Middle frontal gyrus (tissue), 1 donor: ENCODE results near the gene LCN6.
A peak's percentile ranks its signal among the peaks of the same experiment; 100 is the strongest.
"Not testable (repeated sequence)": the region's sequence is repeated elsewhere in the genome, so short reads cannot be mapped to it uniquely, and the experiment has no call there.

Experiments
- DNase-seq: peaks from one replicate; pipeline ENCODE4 v3.0.0-alpha.2; 2015; ENCODE audit warnings: low spot score; ENCODE audit errors: extremely low spot score

The LCN6 gene, protein sequence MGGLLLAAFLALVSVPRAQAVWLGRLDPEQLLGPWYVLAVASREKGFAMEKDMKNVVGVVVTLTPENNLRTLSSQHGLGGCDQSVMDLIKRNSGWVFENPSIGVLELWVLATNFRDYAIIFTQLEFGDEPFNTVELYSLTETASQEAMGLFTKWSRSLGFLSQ

DNA sequence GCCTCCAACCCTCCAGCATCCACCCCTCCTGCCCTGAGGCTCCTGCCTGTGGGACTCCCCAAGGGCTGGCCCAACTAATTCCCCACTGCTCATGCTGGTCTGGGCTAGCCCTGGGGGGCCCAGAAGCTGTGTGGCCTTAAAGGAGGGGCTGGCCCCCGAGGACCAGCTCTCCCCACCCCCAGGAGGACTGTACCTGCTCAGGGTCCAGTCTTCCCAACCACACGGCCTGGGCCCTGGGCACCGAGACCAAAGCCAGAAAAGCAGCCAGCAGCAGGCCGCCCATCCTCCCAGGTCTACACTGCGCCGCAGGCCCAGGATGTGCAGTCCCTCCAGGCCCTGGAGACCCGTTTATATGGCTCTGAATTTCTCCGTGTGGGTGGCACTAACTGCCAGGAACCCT, at the start of gene LCN6:
LCN6 (minus strand) TSS at position 325 of the 400 bp plus-strand sequence; CDS start at position 283, 42 bp downstream.
- DNase-seq: no peak

GRCh38 chr9:136796775-136797347, 48.5 kb upstream of the LCN6 start:
- DNase-seq: not testable (repeated sequence)

DNA sequence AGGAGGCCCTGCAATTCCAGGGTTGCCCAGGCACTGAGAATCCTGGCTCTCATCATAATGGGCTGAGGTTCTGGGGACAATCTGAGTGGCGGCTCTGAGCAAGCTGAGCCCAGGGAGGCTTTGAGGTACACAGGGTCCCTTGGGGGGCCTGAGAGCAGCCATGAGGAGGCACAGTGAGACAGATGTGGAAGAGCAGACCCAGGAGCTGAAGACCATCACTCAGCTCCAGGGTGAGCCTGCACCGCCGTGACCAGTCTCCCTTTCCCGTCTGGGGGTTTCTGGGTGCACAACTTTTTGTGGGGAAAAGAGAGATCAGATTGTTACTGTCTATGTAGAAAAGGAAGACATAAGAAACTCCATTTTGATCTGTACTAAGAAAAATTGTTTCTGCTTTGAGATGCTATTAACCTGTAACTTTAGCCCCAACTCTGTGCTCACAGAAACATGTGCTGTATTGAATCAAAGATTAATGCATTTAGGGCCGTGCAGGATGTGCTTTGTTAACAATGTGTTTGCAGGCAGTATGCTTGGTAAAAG, 48.0 kb upstream of the LCN6 start, which contains the start of gene CCDC183:
CCDC183 (plus strand) TSS at position 101 of the 537 bp plus-strand sequence; CDS start at position 161, 60 bp downstream.
- no peak for DNase-seq

GRCh38 chr9:136795000-136795348, 46.6 kb upstream of the LCN6 start:
- no peak for DNase-seq

DNA sequence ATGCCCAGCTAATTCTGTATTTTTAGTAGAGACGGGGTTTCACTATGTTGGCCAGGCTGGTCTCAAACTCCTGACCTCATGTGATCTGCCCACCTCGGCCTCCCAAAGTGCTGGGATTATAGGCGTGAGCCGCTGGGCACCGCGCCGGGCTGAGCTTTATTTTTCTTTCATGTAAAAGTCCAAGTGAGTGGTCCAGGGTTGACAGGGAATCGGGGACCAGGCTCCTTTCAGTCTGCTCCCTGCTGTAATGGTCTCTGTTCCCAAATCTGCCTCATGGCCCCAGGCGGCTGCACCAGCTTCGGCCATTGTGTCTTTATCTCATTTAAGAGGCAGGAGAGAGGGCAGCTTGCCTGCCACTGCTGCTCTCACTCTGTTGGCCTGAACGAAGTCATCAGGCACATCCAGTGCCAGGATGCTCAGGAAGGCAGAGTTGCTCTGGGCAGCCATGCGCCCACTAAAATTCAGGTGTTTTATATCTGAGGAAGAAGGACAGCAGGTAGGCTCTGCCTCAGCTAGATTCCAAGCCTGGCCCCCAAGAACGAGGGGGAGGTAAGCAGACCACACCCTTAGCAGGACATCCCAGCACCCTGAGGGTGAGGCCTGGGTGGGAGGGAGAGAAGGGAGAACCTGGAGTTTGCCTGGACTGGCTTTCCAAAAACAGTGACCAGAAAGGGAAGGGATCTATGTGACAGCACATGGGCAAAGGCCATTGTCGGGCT, 46.1 kb upstream of the LCN6 start:
- DNase-seq: no peak

DNA sequence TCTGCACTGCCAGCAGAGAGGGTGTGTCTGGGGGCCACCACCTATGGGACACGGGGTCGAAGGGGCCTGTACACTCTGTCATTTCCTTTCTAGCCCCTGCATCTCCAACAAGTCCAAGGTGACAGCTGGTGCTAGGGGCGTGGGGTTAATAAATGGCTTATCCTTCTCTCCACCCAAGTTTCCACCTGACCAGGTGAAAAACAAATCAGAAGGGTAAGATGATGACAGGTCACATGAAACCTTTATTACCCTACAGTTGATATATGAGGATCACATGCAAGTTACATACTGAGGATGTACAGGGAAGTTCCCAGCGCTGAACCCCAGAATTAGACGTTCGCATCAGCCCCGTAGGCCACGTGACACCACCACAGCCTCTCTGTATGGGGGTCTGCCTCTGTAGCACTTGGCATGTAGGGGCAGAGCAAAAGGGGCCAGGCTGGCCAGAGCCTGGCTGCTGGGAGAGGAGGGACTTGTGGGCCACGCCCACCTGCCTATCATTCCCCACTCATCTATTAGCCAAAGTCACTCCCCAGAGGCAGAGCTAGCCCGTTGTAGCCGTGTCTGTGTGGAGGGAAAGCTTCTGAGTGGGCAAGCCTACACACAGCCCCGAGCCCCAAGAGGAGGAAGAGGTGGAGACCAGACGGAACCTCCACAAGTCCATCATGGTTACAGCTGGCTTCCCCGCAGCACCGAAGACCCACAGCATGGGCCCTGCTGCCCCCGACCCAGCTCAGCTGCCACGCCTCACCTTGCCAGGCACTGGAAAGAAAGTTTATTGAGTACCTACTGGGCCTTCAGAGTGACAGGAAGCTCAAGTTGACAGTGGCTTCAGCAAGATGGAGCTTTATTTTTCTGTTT, 45.0 kb upstream of the LCN6 start:
- DNase-seq: no peak

DNA sequence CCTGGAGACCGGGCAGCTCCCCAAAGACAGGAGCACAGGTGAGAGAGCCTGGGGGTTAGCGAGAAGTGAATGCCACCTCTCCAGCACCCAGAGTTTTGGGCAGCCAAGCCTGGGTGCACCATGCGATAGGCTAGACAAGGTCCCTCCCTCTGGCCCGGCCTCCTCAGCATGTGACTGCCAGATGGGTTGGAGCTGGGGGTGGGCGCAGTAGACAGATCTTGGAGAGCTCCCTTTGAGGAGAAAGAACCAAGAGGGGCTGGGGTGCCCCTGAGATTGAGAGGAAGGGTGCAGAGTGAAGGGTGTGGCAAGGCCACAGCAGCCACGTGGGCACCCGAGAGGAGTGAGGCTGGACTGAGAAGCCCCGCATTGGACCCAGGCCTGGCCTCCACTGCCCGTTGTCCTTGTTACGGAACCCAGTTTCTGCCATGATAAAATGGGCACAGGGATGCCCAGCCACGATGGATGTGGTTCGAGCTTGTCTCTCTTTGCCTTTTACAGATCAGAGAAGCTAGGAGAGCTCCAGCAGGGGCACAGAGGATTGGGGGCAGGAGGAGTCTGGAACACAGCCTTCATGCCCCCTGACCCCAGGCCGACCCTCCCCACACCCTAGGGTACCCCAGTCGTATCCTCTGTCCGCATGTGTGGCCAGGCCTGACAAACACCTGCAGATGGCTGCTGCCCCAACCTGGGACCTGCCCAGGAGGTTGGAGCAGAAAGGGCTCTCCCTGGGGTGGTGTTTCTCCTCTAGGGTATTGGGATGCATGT, 44.2 kb upstream of the LCN6 start:
- no peak for DNase-seq

- no peak for DNase-seq
Observed at GRCh38 chr9:136791516-136792276, 43.4 kb upstream of the LCN6 start.

GRCh38 chr9:136790640-136791515, 42.6 kb upstream of the LCN6 start, which contains the start of gene TMEM141:
TMEM141 (plus strand) TSS chr9:136791344; CDS start chr9:136791371, 27 bp downstream.
- peak; percentile 96 for DNase-seq

DNA sequence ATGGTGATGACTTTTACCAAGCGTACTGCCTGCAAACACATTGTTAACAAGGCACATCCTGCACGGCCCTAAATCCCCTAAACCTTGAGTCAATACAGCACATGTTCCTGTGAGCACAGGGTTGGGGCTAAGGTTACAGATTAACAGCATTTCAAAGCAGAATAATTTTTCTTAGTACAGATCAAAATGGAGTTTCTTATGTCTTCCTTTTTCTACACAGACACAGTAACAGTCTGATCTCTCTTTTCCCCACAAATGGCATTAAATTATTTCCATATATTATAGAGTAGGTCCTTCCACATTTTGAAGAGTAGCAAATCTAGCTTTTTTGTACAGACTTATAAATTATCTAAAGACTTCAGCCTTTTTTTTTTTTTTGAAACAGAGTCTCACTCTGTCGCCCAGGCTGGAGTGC, 41.2 kb upstream of the LCN6 start:
- DNase-seq: no peak

DNA sequence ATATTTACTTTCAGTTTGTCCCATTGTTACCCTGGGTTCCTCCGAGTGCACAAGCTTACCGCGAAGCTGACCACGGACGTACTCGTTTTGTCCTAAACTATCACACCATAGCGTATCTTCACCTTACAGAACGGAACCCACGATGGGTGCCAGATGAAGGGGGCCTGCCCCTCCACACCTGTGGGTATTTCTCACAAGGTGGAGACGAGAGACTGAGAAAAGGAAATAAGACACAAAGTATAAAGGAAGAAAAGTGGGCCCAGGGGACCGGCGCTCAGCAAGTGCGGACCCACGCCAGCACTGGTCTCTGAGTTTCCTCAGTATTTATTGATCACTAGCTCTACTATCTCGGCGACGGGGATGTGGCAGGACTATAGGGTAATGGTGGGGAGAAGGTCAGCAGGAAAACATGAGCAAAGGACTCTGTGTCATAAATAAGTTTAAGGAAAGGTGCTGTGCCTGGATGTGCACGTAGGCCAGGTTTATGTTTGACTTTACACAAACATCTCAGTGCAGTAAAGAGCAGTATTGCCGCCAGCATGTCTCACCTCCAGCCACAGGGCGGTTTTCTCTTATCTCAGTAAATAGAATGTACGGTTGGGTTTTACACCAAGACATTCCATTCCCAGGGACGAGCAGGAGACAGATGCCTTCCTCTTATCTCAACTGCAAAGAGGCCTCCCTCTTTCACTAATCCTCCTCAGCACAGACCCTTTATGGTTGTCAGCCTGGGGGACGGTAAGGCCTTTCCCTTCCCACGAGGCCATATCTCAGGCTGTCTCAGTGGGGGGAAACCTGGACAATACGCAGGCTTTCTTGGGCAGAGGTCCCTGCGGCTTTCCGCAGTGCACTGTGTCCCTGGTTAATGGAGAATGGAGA, 40.6 kb upstream of the LCN6 start:
- DNase-seq: not testable (repeated sequence)

DNA sequence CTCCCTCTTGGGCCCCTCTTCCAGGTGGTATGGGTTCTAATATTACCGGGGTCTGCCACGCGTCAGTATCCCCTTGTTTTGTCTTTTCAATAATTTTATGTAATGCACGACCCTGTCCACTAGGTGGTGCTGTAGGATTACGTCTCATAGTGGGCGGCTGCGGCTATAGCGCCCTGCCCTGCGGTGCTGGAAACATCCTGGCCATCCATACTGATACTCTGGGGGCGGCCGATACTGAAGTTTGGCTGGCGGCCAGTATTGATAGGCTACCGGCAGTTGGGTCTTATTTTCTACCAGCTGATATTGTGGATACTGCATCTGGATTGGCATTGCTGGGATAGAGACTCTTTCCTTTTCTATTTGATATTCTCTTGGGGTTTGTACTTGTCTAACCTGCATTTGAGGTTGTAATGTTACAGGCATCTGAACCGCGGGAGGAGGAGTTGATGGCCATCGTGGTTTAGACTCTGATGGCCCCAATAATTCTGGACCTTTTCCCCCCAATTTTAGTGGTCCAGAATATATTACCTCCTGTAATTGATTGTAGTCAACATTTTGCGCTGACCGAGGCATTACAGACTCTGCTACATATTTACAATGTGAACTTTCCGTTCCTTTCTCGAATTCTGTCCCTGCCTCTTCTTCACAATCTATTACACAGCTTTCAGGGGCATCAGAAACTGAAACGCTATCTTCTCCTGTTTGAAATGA, 39.5 kb upstream of the LCN6 start:
- peak; percentile 69 for DNase-seq

DNA sequence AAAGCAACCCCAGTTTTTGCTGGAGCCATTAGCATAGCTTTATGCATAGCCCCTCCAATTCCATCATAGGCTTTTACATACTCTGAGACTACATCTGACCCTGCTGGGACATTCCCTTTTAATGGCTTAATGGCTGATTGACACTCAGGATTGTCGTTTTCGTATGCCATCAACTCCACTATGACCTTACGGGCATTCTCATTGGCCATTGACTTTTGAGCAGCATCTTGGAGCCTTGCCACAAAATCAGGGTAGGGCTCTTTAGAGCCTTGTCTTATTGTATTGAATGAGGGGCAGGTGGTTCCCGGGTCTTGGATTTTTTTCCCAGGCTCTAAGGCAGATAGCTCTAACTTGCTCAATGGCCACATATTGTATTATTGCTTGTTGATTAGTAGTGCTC, 38.7 kb upstream of the LCN6 start:
- not testable (repeated sequence) for DNase-seq

DNA sequence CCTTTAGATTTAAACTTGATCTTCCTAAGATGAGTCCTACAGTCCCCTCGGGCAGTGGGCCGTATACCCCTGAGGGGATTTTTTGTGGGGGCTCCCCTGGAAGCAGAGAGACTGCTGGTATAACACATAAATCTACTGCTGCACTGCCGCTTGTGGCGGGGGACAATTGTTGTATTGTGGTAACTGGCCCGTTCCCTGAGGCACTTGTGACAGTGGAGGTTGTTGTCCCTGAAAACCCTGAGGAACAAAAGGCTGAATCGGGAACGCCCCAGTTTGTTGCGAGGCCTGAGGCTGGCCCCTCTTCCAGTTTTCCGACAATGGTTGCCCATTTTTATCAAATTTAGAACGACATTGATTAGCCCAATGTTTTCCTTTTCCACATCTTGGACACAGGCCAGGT, 38.1 kb upstream of the LCN6 start:
- DNase-seq: peak; percentile 17

- not testable (repeated sequence) for DNase-seq
Observed at GRCh38 chr9:136785565-136786355, 37.4 kb upstream of the LCN6 start.

DNA sequence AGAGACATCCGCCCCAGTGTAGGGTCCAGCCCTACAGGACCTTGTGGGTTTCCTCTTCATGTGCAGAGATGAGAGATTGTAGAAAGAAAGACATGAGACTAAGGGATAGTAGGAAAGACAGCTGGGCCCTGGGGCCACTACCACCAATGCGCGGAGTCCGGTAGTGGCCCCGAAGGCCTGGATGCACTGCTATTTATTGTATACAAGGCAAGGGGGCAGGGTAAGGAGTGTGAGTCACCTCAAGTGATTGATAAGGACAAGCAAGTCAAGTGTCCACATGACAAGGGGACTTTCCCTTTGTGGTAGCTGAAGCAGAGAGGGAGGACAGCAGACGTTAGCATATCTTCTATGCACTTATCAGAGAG, 36.7 kb upstream of the LCN6 start:
- no peak for DNase-seq
